CD14-positive monocyte (primary cell): ENCODE measurements around the gene TDP1. TPM values are rescaled to one million over a fixed set of nuclear protein-coding genes. Genes with fewer than 3 reads are reported as not detected.

Experiments used
- DNase-seq, 3 donors: peaks; one replicate each; pipeline ENCODE4 v3.0.0-alpha.2; 2011 to 2022
- H2AFZ ChIP-seq: 2 replicates; pipeline ENCODE4 v1.6.0; 2012; ENCODE audit warnings: mild to moderate bottlenecking, low read depth, low read length, inconsistent platforms; ENCODE audit not compliant: insufficient read depth, poor library complexity, severe bottlenecking
- H3K27ac ChIP-seq, 2 donors: 1 replicate in 1 of 2; 2 replicates in 1 of 2; pipeline ENCODE4 v1.5.1; 2012 to 2013; ENCODE audit warnings: low read length in 2 of 2, control low read depth in 1 of 2, inconsistent platforms in 1 of 2, low read depth in 1 of 2, mild to moderate bottlenecking in 1 of 2
- H3K27me3 ChIP-seq, 2 donors: one replicate each; pipeline versions ENCODE4 v1.6.0 to v1.6.1; 2011 to 2013; ENCODE audit warnings: low read length in 2 of 2; ENCODE audit not compliant: control insufficient read depth in 2 of 2, insufficient read depth in 2 of 2
- H3K36me3 ChIP-seq, 2 donors: replicated peaks in 1 of 2; 1 replicate in 1 of 2; 2 replicates in 1 of 2; pipeline versions ENCODE4 v1.5.1 to v1.6.1; 2012 to 2013; ENCODE audit warnings: low read length in 2 of 2, control low read depth in 1 of 2, inconsistent platforms in 1 of 2, mild to moderate bottlenecking in 1 of 2; ENCODE audit not compliant: insufficient read depth in 2 of 2, control insufficient read depth in 1 of 2
- H3K4me1 ChIP-seq, 2 donors: 1 replicate in 1 of 2; 2 replicates in 1 of 2; pipeline versions ENCODE4 v1.5.1 to v1.6.1; 2012 to 2013; ENCODE audit warnings: low read length in 2 of 2, control low read depth in 1 of 2, inconsistent platforms in 1 of 2, mild to moderate bottlenecking in 1 of 2, moderate library complexity in 1 of 2; ENCODE audit not compliant: insufficient read depth in 2 of 2, control insufficient read depth in 1 of 2
- H3K4me2 ChIP-seq: replicated peaks from 2 replicates; pipeline ENCODE3; 2012; ENCODE audit warnings: low read length, moderate library complexity, mild to moderate bottlenecking; ENCODE audit not compliant: poor library complexity, severe bottlenecking; ENCODE audit errors: extremely low read depth
- H3K4me3 ChIP-seq, 3 experiments: fragments of 200-600 bp in 1 of 3; sonication (generic) in 1 of 3; replicated peaks in 1 of 3; 1 replicate in 2 of 3; 2 replicates in 1 of 3; pipeline ENCODE4 v1.5.1; 2011 to 2013; ENCODE audit warnings: low read length in 3 of 3, mild to moderate bottlenecking in 3 of 3, control low read depth in 2 of 3, low read depth in 2 of 3, inconsistent platforms in 1 of 3, moderate library complexity in 1 of 3
- H3K79me2 ChIP-seq: 2 replicates; pipeline ENCODE4 v1.6.0; 2012; ENCODE audit warnings: mild to moderate bottlenecking, control low read depth, inconsistent platforms, low read length, moderate library complexity; ENCODE audit not compliant: insufficient read depth
- H3K9ac ChIP-seq: 2 replicates; pipeline ENCODE4 v1.6.0; 2017; ENCODE audit warnings: low read length, mild to moderate bottlenecking; ENCODE audit not compliant: insufficient read depth, poor library complexity, severe bottlenecking
- H3K9me3 ChIP-seq, 2 donors: replicated peaks in 1 of 2; 1 replicate in 1 of 2; 2 replicates in 1 of 2; pipeline versions ENCODE4 v1.5.1 to v1.6.1; 2012 to 2013; ENCODE audit warnings: low read length in 2 of 2, control low read depth in 1 of 2; ENCODE audit not compliant: control insufficient read depth in 1 of 2, insufficient read depth in 1 of 2
- H4K20me1 ChIP-seq: 2 replicates; pipeline ENCODE4 v1.6.0; 2012; ENCODE audit warnings: mild to moderate bottlenecking, low read length, control low read depth, moderate library complexity; ENCODE audit not compliant: insufficient read depth
- H3K27ac Mint-ChIP-seq, 7 donors: one replicate each; pipeline ENCODE4 v1.8.0; 2020; ENCODE audit warnings: mild to moderate bottlenecking in 7 of 7, mixed read lengths in 7 of 7, moderate library complexity in 6 of 7, inconsistent platforms in 2 of 7
- H3K27me3 Mint-ChIP-seq, 3 donors: one replicate each; pipeline ENCODE4 v1.8.0; 2021 to 2022; ENCODE audit warnings: low read depth in 3 of 3, mild to moderate bottlenecking in 3 of 3, mixed read lengths in 3 of 3, moderate library complexity in 3 of 3, inconsistent platforms in 1 of 3
- H3K36me3 Mint-ChIP-seq, 2 donors: one replicate each; pipeline ENCODE4 v1.8.0; 2020; ENCODE audit warnings: mixed read lengths in 2 of 2, inconsistent platforms in 1 of 2, mild to moderate bottlenecking in 1 of 2
- H3K4me1 Mint-ChIP-seq: one replicate; pipeline ENCODE4 v1.8.0; 2020; ENCODE audit warnings: mild to moderate bottlenecking, mixed read lengths
- H3K4me3 Mint-ChIP-seq, 2 donors: one replicate each; pipeline ENCODE4 v1.8.0; 2020; ENCODE audit warnings: mild to moderate bottlenecking in 2 of 2, mixed read lengths in 2 of 2, moderate library complexity in 1 of 2
- H3K9me3 Mint-ChIP-seq, 7 donors: one replicate each; pipeline ENCODE4 v1.8.0; 2020 to 2022; ENCODE audit warnings: mixed read lengths in 7 of 7, mild to moderate bottlenecking in 6 of 7, moderate library complexity in 6 of 7, inconsistent platforms in 2 of 7
- WGBS: methylation state at CpG from one replicate; pipeline ENCODE4 v1.1.5; 2013; ENCODE audit warnings: missing lambda C conversion rate; ENCODE audit not compliant: insufficient coverage; 5-methylcytosine and 5-hydroxymethylcytosine counted together
- intact Hi-C, 2 donors: fragments of 100-400 bp; cut with micrococcal nuclease; formaldehyde crosslinking; loops; one replicate each; pipeline versions ENCODE4 v1.15.0 to v1.15.1; 2023
- polyA plus RNA-seq, 3 donors: library from polyadenylated mRNA; depleted of rRNA in 1 of 3; unstranded in 2 of 3; stranded (reverse) in 1 of 3; fragments of 300-500 nt in 2 of 3; fragments of >200 nt in 1 of 3; fragmentation: Illumina TruSeq in 2 of 3; gene quantifications; 1 replicate in 2 of 3; 2 replicates in 1 of 3; pipeline ENCODE4 v1.2.3, GENCODE V29; 2012 to 2021
- TF ChIP-seq, protein P1 (sequence below): fragments of 200-600 bp; IDR thresholded peaks from one replicate; pipeline ENCODE4 v1.8.0; 2022; ENCODE audit warnings: antibody characterized with exemption, mild to moderate bottlenecking

Gene TDP1
- polyA plus RNA-seq, 3 donors: 9.2 to 13.4 (median 10.6) TPM

GRCh38 chr14:90045616-90046015 is 89.9 kb downstream of the TDP1 start:
- peaks cover 0 to 2% of the 10 kb centered on the region in 2 donors for H3K27me3 ChIP-seq
- no peak overlapping the region for H3K4me3 ChIP-seq
- no peak overlapping the region for H3K27ac ChIP-seq
- no peaks in the 10 kb centered on the region for H3K79me2 ChIP-seq
- peaks cover 0 to 2% (median 0%) of the 10 kb centered on the region in 7 donors for H3K9me3 Mint-ChIP-seq
- no peak for DNase-seq
- H3K9ac ChIP-seq: no peak overlapping the region
- no peaks in the 10 kb centered on the region for H3K4me1 Mint-ChIP-seq
- no peaks in the 10 kb centered on the region for H4K20me1 ChIP-seq
- H3K27me3 Mint-ChIP-seq: peaks cover 0 to 2% (median 0%) of the 10 kb centered on the region in 3 donors
- TF ChIP-seq, protein P1, sequence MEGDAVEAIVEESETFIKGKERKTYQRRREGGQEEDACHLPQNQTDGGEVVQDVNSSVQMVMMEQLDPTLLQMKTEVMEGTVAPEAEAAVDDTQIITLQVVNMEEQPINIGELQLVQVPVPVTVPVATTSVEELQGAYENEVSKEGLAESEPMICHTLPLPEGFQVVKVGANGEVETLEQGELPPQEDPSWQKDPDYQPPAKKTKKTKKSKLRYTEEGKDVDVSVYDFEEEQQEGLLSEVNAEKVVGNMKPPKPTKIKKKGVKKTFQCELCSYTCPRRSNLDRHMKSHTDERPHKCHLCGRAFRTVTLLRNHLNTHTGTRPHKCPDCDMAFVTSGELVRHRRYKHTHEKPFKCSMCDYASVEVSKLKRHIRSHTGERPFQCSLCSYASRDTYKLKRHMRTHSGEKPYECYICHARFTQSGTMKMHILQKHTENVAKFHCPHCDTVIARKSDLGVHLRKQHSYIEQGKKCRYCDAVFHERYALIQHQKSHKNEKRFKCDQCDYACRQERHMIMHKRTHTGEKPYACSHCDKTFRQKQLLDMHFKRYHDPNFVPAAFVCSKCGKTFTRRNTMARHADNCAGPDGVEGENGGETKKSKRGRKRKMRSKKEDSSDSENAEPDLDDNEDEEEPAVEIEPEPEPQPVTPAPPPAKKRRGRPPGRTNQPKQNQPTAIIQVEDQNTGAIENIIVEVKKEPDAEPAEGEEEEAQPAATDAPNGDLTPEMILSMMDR: no peak
- H3K4me3 Mint-ChIP-seq: no peak overlapping the region
- no peaks in the 10 kb centered on the region for H3K4me1 ChIP-seq
- peaks cover 28 to 29% of the 10 kb centered on the region in 2 donors for H3K36me3 Mint-ChIP-seq
- intact Hi-C loops: no loop called here
- no peaks in the 10 kb centered on the region for H3K9me3 ChIP-seq
- WGBS: 100% methylated on average over 2 of the region's 2 CpGs
- no peak overlapping the region for H3K27ac Mint-ChIP-seq
- no peak overlapping the region for H3K4me2 ChIP-seq
- no peak overlapping the region for H2AFZ ChIP-seq
- peaks cover 3 to 46% of the 10 kb centered on the region in 2 donors for H3K36me3 ChIP-seq

DNA sequence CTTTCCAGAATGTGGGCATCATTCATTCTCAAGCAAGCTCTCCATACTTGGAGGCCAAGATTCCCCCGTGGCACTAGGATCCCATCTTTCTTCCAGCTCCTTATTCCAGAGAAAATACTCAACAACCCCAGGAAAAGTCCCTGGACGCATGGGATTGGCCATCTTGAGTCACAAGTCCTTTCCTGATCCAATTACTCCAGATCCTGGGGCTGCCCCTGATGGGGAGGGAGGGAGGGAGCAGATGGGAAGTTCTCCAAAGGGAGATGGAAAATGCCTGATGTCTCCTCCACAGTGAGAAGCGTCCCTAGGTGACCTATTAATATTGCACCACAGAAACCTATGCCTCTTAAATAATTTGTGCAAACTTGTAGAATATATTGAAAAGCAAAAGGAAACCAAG is 93.7 kb downstream of the TDP1 start:
- H3K4me3 Mint-ChIP-seq: no peak overlapping the region
- WGBS: 78% methylated on average over 1 of the region's 3 CpGs
- no peak overlapping the region for H3K27ac Mint-ChIP-seq
- Histone ChIP-seq H3K4me2 (no peak overlapping the region), H3K79me2 (no peaks in the 10 kb centered on the region), H3K27me3 (peaks cover 23 to 25% of the 10 kb centered on the region in 2 donors), H3K36me3 (peaks cover 0 to 12% of the 10 kb centered on the region in 2 donors), H3K4me1 (no peaks in the 10 kb centered on the region), H3K4me3 (no peak overlapping the region), H2AFZ (no peak overlapping the region), H3K9ac (no peak overlapping the region), H3K27ac (no peak overlapping the region), H4K20me1 (no peaks in the 10 kb centered on the region), H3K9me3 (no peaks in the 10 kb centered on the region)
- TF ChIP-seq, protein P1: no peak
- intact Hi-C loops: no loop called here
- no peaks in the 10 kb centered on the region for H3K4me1 Mint-ChIP-seq
- no peak for DNase-seq
- H3K27me3 Mint-ChIP-seq: peaks cover 22 to 29% (median 23%) of the 10 kb centered on the region in 3 donors
- peaks cover 0 to 2% (median 0%) of the 10 kb centered on the region in 7 donors for H3K9me3 Mint-ChIP-seq
- peaks cover 7 to 13% of the 10 kb centered on the region in 2 donors for H3K36me3 Mint-ChIP-seq
